ENCODE results near the gene PTPN11.

The PTPN11 gene

GRCh38 chr12:112533528-112533927 is 114.8 kb downstream of the PTPN11 start:
- Histone ChIP-seq H3K9me3 (ENCODE audit: control insufficient read depth, low read length) (no peaks in the 10 kb centered on the region), H3K27ac (ENCODE audit: insufficient read depth, low read length, poor library complexity, severe bottlenecking) (no peak overlapping the region), H3K36me3 (ENCODE audit: control insufficient read depth, insufficient read depth, low read length) (no peaks in the 10 kb centered on the region), H3K27me3 (replicated peaks; ENCODE audit: control insufficient read depth, insufficient read depth, low read length, poor library complexity, severe bottlenecking) (no peaks in the 10 kb centered on the region), H3K4me3 (ENCODE audit: insufficient read depth, low read depth, low read length, poor library complexity, severe bottlenecking) (no peak overlapping the region), H3K4me1 (ENCODE audit: control insufficient read depth, insufficient read depth, low read length, poor library complexity, severe bottlenecking) (no peaks in the 10 kb centered on the region)
- DNase-seq, result no peak

GRCh38 chr12:112535017-112535416 is 116.3 kb downstream of the PTPN11 start:
- H3K4me3 ChIP-seq (ENCODE audit: insufficient read depth, low read depth, low read length, poor library complexity, severe bottlenecking), result no peak overlapping the region
- H3K36me3 ChIP-seq (ENCODE audit: control insufficient read depth, insufficient read depth, low read length), result no peaks in the 10 kb centered on the region
- no peaks in the 10 kb centered on the region for H3K4me1 ChIP-seq (ENCODE audit: control insufficient read depth, insufficient read depth, low read length, poor library complexity, severe bottlenecking)
- no peaks in the 10 kb centered on the region for H3K9me3 ChIP-seq (ENCODE audit: control insufficient read depth, low read length)
- no peak overlapping the region for H3K27ac ChIP-seq (ENCODE audit: insufficient read depth, low read length, poor library complexity, severe bottlenecking)
- H3K27me3 ChIP-seq (replicated peaks; ENCODE audit: control insufficient read depth, insufficient read depth, low read length, poor library complexity, severe bottlenecking), result no peaks in the 10 kb centered on the region
- DNase-seq, result no peak

GRCh38 chr12:112535637-112536366 is 117.1 kb downstream of the PTPN11 start:
- no peaks in the 10 kb centered on the region for H3K27me3 ChIP-seq (replicated peaks; ENCODE audit: control insufficient read depth, insufficient read depth, low read length, poor library complexity, severe bottlenecking)
- H3K4me3 ChIP-seq (ENCODE audit: insufficient read depth, low read depth, low read length, poor library complexity, severe bottlenecking), result no peak overlapping the region
- no peaks in the 10 kb centered on the region for H3K4me1 ChIP-seq (ENCODE audit: control insufficient read depth, insufficient read depth, low read length, poor library complexity, severe bottlenecking)
- no peak for DNase-seq
- H3K36me3 ChIP-seq (ENCODE audit: control insufficient read depth, insufficient read depth, low read length), result no peaks in the 10 kb centered on the region
- no peaks in the 10 kb centered on the region for H3K9me3 ChIP-seq (ENCODE audit: control insufficient read depth, low read length)
- no peak overlapping the region for H3K27ac ChIP-seq (ENCODE audit: insufficient read depth, low read length, poor library complexity, severe bottlenecking)

GRCh38 chr12:112536367-112536730 is 117.6 kb downstream of the PTPN11 start:
- Histone ChIP-seq H3K4me1 (ENCODE audit: control insufficient read depth, insufficient read depth, low read length, poor library complexity, severe bottlenecking) (no peaks in the 10 kb centered on the region), H3K4me3 (ENCODE audit: insufficient read depth, low read depth, low read length, poor library complexity, severe bottlenecking) (no peak overlapping the region), H3K9me3 (ENCODE audit: control insufficient read depth, low read length) (no peaks in the 10 kb centered on the region), H3K27ac (ENCODE audit: insufficient read depth, low read length, poor library complexity, severe bottlenecking) (no peak overlapping the region), H3K27me3 (replicated peaks; ENCODE audit: control insufficient read depth, insufficient read depth, low read length, poor library complexity, severe bottlenecking) (no peaks in the 10 kb centered on the region), H3K36me3 (ENCODE audit: control insufficient read depth, insufficient read depth, low read length) (no peaks in the 10 kb centered on the region)
- no peak for DNase-seq

GRCh38 chr12:112537710-112538396 is 119.1 kb downstream of the PTPN11 start:
- H3K36me3 ChIP-seq (ENCODE audit: control insufficient read depth, insufficient read depth, low read length), result no peaks in the 10 kb centered on the region
- no peaks in the 10 kb centered on the region for H3K4me1 ChIP-seq (ENCODE audit: control insufficient read depth, insufficient read depth, low read length, poor library complexity, severe bottlenecking)
- DNase-seq, result no peak
- no peak overlapping the region for H3K27ac ChIP-seq (ENCODE audit: insufficient read depth, low read length, poor library complexity, severe bottlenecking)
- no peaks in the 10 kb centered on the region for H3K27me3 ChIP-seq (replicated peaks; ENCODE audit: control insufficient read depth, insufficient read depth, low read length, poor library complexity, severe bottlenecking)
- H3K9me3 ChIP-seq (ENCODE audit: control insufficient read depth, low read length), result no peaks in the 10 kb centered on the region
- H3K4me3 ChIP-seq (ENCODE audit: insufficient read depth, low read depth, low read length, poor library complexity, severe bottlenecking), result no peak overlapping the region

GRCh38 chr12:112538740-112539139 is 120.0 kb downstream of the PTPN11 start:
- no peaks in the 10 kb centered on the region for H3K9me3 ChIP-seq (ENCODE audit: control insufficient read depth, low read length)
- no peaks in the 10 kb centered on the region for H3K4me1 ChIP-seq (ENCODE audit: control insufficient read depth, insufficient read depth, low read length, poor library complexity, severe bottlenecking)
- no peak for DNase-seq
- no peaks in the 10 kb centered on the region for H3K27me3 ChIP-seq (replicated peaks; ENCODE audit: control insufficient read depth, insufficient read depth, low read length, poor library complexity, severe bottlenecking)
- no peaks in the 10 kb centered on the region for H3K36me3 ChIP-seq (ENCODE audit: control insufficient read depth, insufficient read depth, low read length)
- H3K4me3 ChIP-seq (ENCODE audit: insufficient read depth, low read depth, low read length, poor library complexity, severe bottlenecking), result no peak overlapping the region
- H3K27ac ChIP-seq (ENCODE audit: insufficient read depth, low read length, poor library complexity, severe bottlenecking), result no peak overlapping the region

- no peaks in the 10 kb centered on the region for H3K4me1 ChIP-seq (ENCODE audit: control insufficient read depth, insufficient read depth, low read length, poor library complexity, severe bottlenecking)
- no peak overlapping the region for H3K27ac ChIP-seq (ENCODE audit: insufficient read depth, low read length, poor library complexity, severe bottlenecking)
- no peaks in the 10 kb centered on the region for H3K9me3 ChIP-seq (ENCODE audit: control insufficient read depth, low read length)
- H3K27me3 ChIP-seq (replicated peaks; ENCODE audit: control insufficient read depth, insufficient read depth, low read length, poor library complexity, severe bottlenecking), result no peaks in the 10 kb centered on the region
- no peaks in the 10 kb centered on the region for H3K36me3 ChIP-seq (ENCODE audit: control insufficient read depth, insufficient read depth, low read length)
- DNase-seq, result no peak
- no peak overlapping the region for H3K4me3 ChIP-seq (ENCODE audit: insufficient read depth, low read depth, low read length, poor library complexity, severe bottlenecking)
Measured at GRCh38 chr12:112539221-112539620, 120.5 kb downstream of the PTPN11 start.

- no peaks in the 10 kb centered on the region for H3K36me3 ChIP-seq (ENCODE audit: control insufficient read depth, insufficient read depth, low read length)
- no peaks in the 10 kb centered on the region for H3K9me3 ChIP-seq (ENCODE audit: control insufficient read depth, low read length)
- no peak for DNase-seq
- H3K27me3 ChIP-seq (replicated peaks; ENCODE audit: control insufficient read depth, insufficient read depth, low read length, poor library complexity, severe bottlenecking), result no peaks in the 10 kb centered on the region
- no peak overlapping the region for H3K27ac ChIP-seq (ENCODE audit: insufficient read depth, low read length, poor library complexity, severe bottlenecking)
- H3K4me3 ChIP-seq (ENCODE audit: insufficient read depth, low read depth, low read length, poor library complexity, severe bottlenecking), result no peak overlapping the region
- H3K4me1 ChIP-seq (ENCODE audit: control insufficient read depth, insufficient read depth, low read length, poor library complexity, severe bottlenecking), result no peaks in the 10 kb centered on the region
Measured at GRCh38 chr12:112540021-112540420, 121.3 kb downstream of the PTPN11 start.

GRCh38 chr12:112543751-112544150 is 125.0 kb downstream of the PTPN11 start:
- Histone ChIP-seq H3K27me3 (replicated peaks; ENCODE audit: control insufficient read depth, insufficient read depth, low read length, poor library complexity, severe bottlenecking) (no peaks in the 10 kb centered on the region), H3K27ac (ENCODE audit: insufficient read depth, low read length, poor library complexity, severe bottlenecking) (no peak overlapping the region), H3K9me3 (ENCODE audit: control insufficient read depth, low read length) (no peaks in the 10 kb centered on the region), H3K36me3 (ENCODE audit: control insufficient read depth, insufficient read depth, low read length) (no peaks in the 10 kb centered on the region), H3K4me3 (ENCODE audit: insufficient read depth, low read depth, low read length, poor library complexity, severe bottlenecking) (no peak overlapping the region), H3K4me1 (ENCODE audit: control insufficient read depth, insufficient read depth, low read length, poor library complexity, severe bottlenecking) (no peaks in the 10 kb centered on the region)
- no peak for DNase-seq

- H3K27me3 ChIP-seq (replicated peaks; ENCODE audit: control insufficient read depth, insufficient read depth, low read length, poor library complexity, severe bottlenecking), result no peaks in the 10 kb centered on the region
- H3K36me3 ChIP-seq (ENCODE audit: control insufficient read depth, insufficient read depth, low read length), result no peaks in the 10 kb centered on the region
- no peaks in the 10 kb centered on the region for H3K4me1 ChIP-seq (ENCODE audit: control insufficient read depth, insufficient read depth, low read length, poor library complexity, severe bottlenecking)
- no peak overlapping the region for H3K4me3 ChIP-seq (ENCODE audit: insufficient read depth, low read depth, low read length, poor library complexity, severe bottlenecking)
- no peak for DNase-seq
- no peaks in the 10 kb centered on the region for H3K9me3 ChIP-seq (ENCODE audit: control insufficient read depth, low read length)
- H3K27ac ChIP-seq (ENCODE audit: insufficient read depth, low read length, poor library complexity, severe bottlenecking), result no peak overlapping the region
Measured at GRCh38 chr12:112546339-112546738, 127.6 kb downstream of the PTPN11 start.

Measured in effector memory CD4-positive, alpha-beta T cell (primary cell).